Activated T-cell treated with anti-CD3 and anti-CD28 coated beads, Interleukin-2, amount 50 U/mL, for 24 hours (primary cell): ENCODE results near the gene OR13F1.

Source experiments
- DNase-seq: peaks from one replicate; pipeline ENCODE4 v3.0.0-alpha.2; 2020
- H3K27ac Mint-ChIP-seq: 2 replicates; pipeline ENCODE4 v1.8.0; 2020; ENCODE audit warnings: mild to moderate bottlenecking, mixed read lengths
- H3K27me3 Mint-ChIP-seq: 2 replicates; pipeline ENCODE4 v1.8.0; 2020; ENCODE audit warnings: mixed read lengths
- H3K36me3 Mint-ChIP-seq: 2 replicates; pipeline ENCODE4 v1.8.0; 2020; ENCODE audit warnings: low read depth, mixed read lengths
- H3K4me1 Mint-ChIP-seq: 2 replicates; pipeline ENCODE4 v1.8.0; 2020; ENCODE audit warnings: low read depth, mixed read lengths
- H3K4me3 Mint-ChIP-seq: 2 replicates; pipeline ENCODE4 v1.8.0; 2020; ENCODE audit warnings: mild to moderate bottlenecking, moderate library complexity, mixed read lengths
- H3K9me3 Mint-ChIP-seq: 2 replicates; pipeline ENCODE4 v1.8.0; 2020; ENCODE audit warnings: mixed read lengths

OR13F1 gene

DNA sequence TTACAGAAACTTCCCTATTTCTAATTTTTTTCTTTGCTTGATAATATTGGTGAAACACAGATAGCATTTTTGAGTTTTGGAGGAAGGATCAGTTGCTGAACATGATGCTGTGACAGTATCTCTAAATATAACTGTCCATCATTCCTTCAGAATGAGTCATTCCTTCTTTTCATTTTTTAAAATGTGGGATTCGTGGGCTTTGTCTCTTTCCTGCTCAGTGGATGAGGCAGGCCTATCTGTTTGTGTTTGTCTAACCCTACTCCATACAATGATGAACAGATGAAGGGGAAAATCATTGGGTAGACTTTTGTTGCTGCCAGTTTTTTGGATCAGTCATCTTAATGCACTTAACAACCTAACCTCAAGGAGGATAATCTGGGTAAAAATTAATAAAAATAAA lies 49.2 kb downstream of the OR13F1 start:
- Mint-ChIP-seq H3K9me3 (peaks cover 5% of the 10 kb centered on the region), H3K27me3 (no peaks in the 10 kb centered on the region), H3K27ac (no peak overlapping the region), H3K4me1 (no peaks in the 10 kb centered on the region), H3K4me3 (no peak overlapping the region), H3K36me3 (no peaks in the 10 kb centered on the region)
- no peak for DNase-seq
